Thyroid gland (tissue), 4 donors: Measurements from ENCODE around the gene MEST. TPM values are rescaled to one million over a fixed set of nuclear protein-coding genes. Genes with fewer than 3 reads are reported as not detected.

ENCODE experiments used
- DNase-seq, 2 donors: peaks; one replicate each; pipeline ENCODE4 v3.0.0-alpha.2; 2019
- H3K27ac ChIP-seq, 3 donors: fragments of 200-600 bp; sonication (generic); 1 replicate in 2 of 3; 2 replicates in 1 of 3; pipeline ENCODE4 v1.5.1; 2016 to 2019; ENCODE audit warnings: mild to moderate bottlenecking in 1 of 3, moderate library complexity in 1 of 3
- H3K27me3 ChIP-seq: fragments of 200-600 bp; sonication (generic); one replicate; pipeline ENCODE4 v1.5.1; 2019
- H3K36me3 ChIP-seq, 2 donors: fragments of 200-600 bp; sonication (generic); one replicate each; pipeline ENCODE4 v1.5.1; 2016 to 2019
- H3K4me1 ChIP-seq, 2 donors: fragments of 200-600 bp; sonication (generic); one replicate each; pipeline ENCODE4 v1.5.1; 2017 to 2019
- H3K4me3 ChIP-seq, 3 donors: fragments of 200-600 bp; sonication (generic); replicated peaks in 1 of 3; 1 replicate in 2 of 3; 2 replicates in 1 of 3; pipeline ENCODE4 v1.5.1; 2016; ENCODE audit warnings: mild to moderate bottlenecking in 1 of 3
- H3K9me3 ChIP-seq: fragments of 200-600 bp; sonication (generic); one replicate; pipeline ENCODE4 v1.5.1; 2017
- CTCF ChIP-seq, 6 experiments: fragments of 200-600 bp in 3 of 6; fragments of 450-650 bp in 3 of 6; sonication (generic) in 3 of 6; IDR thresholded peaks; one replicate each; pipeline ENCODE4 v1.5.1; 2016 to 2019; ENCODE audit warnings: antibody characterized with exemption in 6 of 6, mild to moderate bottlenecking in 2 of 6, inconsistent platforms in 1 of 6, moderate library complexity in 1 of 6
- POLR2A ChIP-seq, 2 donors: fragments of 450-650 bp; IDR thresholded peaks; one replicate each; pipeline ENCODE4 v1.6.1; 2017; ENCODE audit warnings: antibody characterized with exemption in 2 of 2, mild to moderate bottlenecking in 2 of 2, moderate library complexity in 1 of 2
- WGBS, 2 donors: methylation state at CpG; one replicate each; pipeline ENCODE4 v1.1.5; 2017; 5-methylcytosine and 5-hydroxymethylcytosine counted together
- intact Hi-C: fragments of 100-400 bp; cut with DNase I; formaldehyde crosslinking; loops from one replicate; pipeline ENCODE4 v1.15.1; 2023
- total RNA-seq, 4 donors: library from RNA; depleted of rRNA; stranded (reverse); fragments of >200 nt; gene quantifications; one replicate each; pipeline ENCODE4 v1.2.3, GENCODE V29; 2016

The MEST gene
- total RNA-seq, 4 donors from 2014 or later: 20.7 to 29.8 (median 25.5) TPM

- TF ChIP-seq POLR2A (IDR thresholded peaks at IDR 0.05): no peak
- no peak for TF ChIP-seq CTCF (IDR thresholded peaks at IDR 0.05)
- WGBS, 2 donors: 87 to 88% methylated on average over 7 of the region's 7 CpGs
- intact Hi-C loops: loop anchor here (10.0 kb wide), 1 partner anchor 214 kb away; no protein-coding TSS in a partner anchor
- Histone ChIP-seq H3K4me1 (no peaks in the 10 kb centered on the region), H3K9me3 (no peaks in the 10 kb centered on the region), H3K27ac (no peak overlapping the region), H3K4me3 (no peak overlapping the region), H3K36me3 (no peaks in the 10 kb centered on the region), H3K27me3 (no peaks in the 10 kb centered on the region)
- DNase-seq: no peak
Observed at GRCh38 chr7:130488392-130489139, 3.3 kb upstream of the MEST start.

- DNase-seq: no peak
- no peak for TF ChIP-seq POLR2A (IDR thresholded peaks at IDR 0.05)
- no peak for TF ChIP-seq CTCF (IDR thresholded peaks at IDR 0.05)
- no peaks in the 10 kb centered on the region for H3K9me3 ChIP-seq
- H3K27ac ChIP-seq: no peak overlapping the region
- H3K4me3 ChIP-seq: no peak overlapping the region
- WGBS, 2 donors: 72 to 73% methylated on average over 10 of the region's 10 CpGs
- H3K36me3 ChIP-seq: no peaks in the 10 kb centered on the region
- H3K27me3 ChIP-seq: no peaks in the 10 kb centered on the region
- H3K4me1 ChIP-seq: no peaks in the 10 kb centered on the region
- intact Hi-C loops: loop anchor here (10.0 kb wide), 1 partner anchor 215 kb away; no protein-coding TSS in a partner anchor
Observed at GRCh38 chr7:130489140-130489983, 2.5 kb upstream of the MEST start.

- intact Hi-C loops: loop anchor here (10.0 kb wide), 1 partner anchor 426 kb away; no protein-coding TSS in a partner anchor
- no peak for TF ChIP-seq POLR2A (IDR thresholded peaks at IDR 0.05)
- TF ChIP-seq CTCF (IDR thresholded peaks at IDR 0.05): no peak
- Histone ChIP-seq H3K4me3 (peak overlapping the region in 1 of 3 donors; percentile 23), H3K27me3 (no peaks in the 10 kb centered on the region), H3K36me3 (no peaks in the 10 kb centered on the region), H3K9me3 (no peaks in the 10 kb centered on the region), H3K27ac (no peak overlapping the region), H3K4me1 (no peaks in the 10 kb centered on the region)
- DNase-seq: no peak
- WGBS, 2 donors: 82 to 83% methylated on average over 21 of the region's 21 CpGs
Observed at GRCh38 chr7:130490311-130490791, 1.5 kb upstream of the MEST start.

GRCh38 chr7:130490888-130491804, 739 bp upstream of the MEST start:
- no peak overlapping the region for H3K27ac ChIP-seq
- H3K9me3 ChIP-seq: no peaks in the 10 kb centered on the region
- TF ChIP-seq CTCF (IDR thresholded peaks at IDR 0.05) (peak in 5 of 6 experiments; percentile 17 to 56 (median 40)), POLR2A (IDR thresholded peaks at IDR 0.05) (no peak)
- peak; percentile 44 to 51 for DNase-seq
- WGBS, 2 donors: 40 to 64% methylated on average over 50 to 51 of the region's 62 CpGs
- no peaks in the 10 kb centered on the region for H3K36me3 ChIP-seq
- H3K4me3 ChIP-seq: peak overlapping the region in 1 of 3 donors; percentile 23
- H3K27me3 ChIP-seq: no peaks in the 10 kb centered on the region
- no peaks in the 10 kb centered on the region for H3K4me1 ChIP-seq
- intact Hi-C loops: loop anchor here (10.0 kb wide), 1 partner anchor 426 kb away; no protein-coding TSS in a partner anchor
